ENCODE data around the gene PACSIN2.

The PACSIN2 gene

GRCh38 chr22:42909363-42910058 lies 105.4 kb downstream of the PACSIN2 start:
- Histone ChIP-seq H2BK5ac (ENCODE audit: low read depth, low read length, poor library complexity, severe bottlenecking) (no peak overlapping the region), H3K4ac (ENCODE audit: low read depth in 1 of 2, low read length in 2 of 2) (no peak overlapping the region), H3K4me1 (ENCODE audit: control insufficient read depth, insufficient read depth, low read depth, low read length) (peaks cover 17% of the 10 kb centered on the region), H3K27me3 (ENCODE audit: control insufficient read depth in 1 of 2, insufficient read depth in 1 of 2, low read length in 2 of 2) (no peaks in the 10 kb centered on the region), H3K23ac (ENCODE audit: low read length in 2 of 2) (no peak overlapping the region), H3K9me3 (ENCODE audit: control insufficient read depth, low read length) (no peaks in the 10 kb centered on the region), H3K27ac (ENCODE audit: low read length, poor library complexity, severe bottlenecking) (no peak overlapping the region), H3K14ac (ENCODE audit: low read length in 2 of 2) (no peak overlapping the region), H3K18ac (ENCODE audit: low read depth in 1 of 2, low read length in 2 of 2) (no peak overlapping the region), H2AFZ (ENCODE audit: low read depth, low read length) (no peak overlapping the region), H4K8ac (ENCODE audit: low read length) (no peak overlapping the region), H3K4me3 (ENCODE audit: insufficient read depth in 1 of 2, low read depth in 1 of 2, low read length in 2 of 2) (no peak overlapping the region), H2BK12ac (ENCODE audit: low read length in 2 of 2) (no peak overlapping the region), H3K79me1 (replicated peaks; ENCODE audit: low read length, poor library complexity, severe bottlenecking) (peaks cover 59% of the 10 kb centered on the region), H3K36me3 (ENCODE audit: control insufficient read depth in 1 of 2, insufficient read depth in 2 of 2, low read depth in 1 of 2, low read length in 2 of 2) (peaks cover 24 to 40% of the 10 kb centered on the region in 2 experiments), H3K9ac (ENCODE audit: low read length) (no peak overlapping the region), H2BK15ac (ENCODE audit: low read depth, poor library complexity, severe bottlenecking) (no peak overlapping the region), H3K4me2 (ENCODE audit: low read length, poor library complexity, severe bottlenecking) (no peak overlapping the region), H2AK5ac (ENCODE audit: low read length, severe bottlenecking) (no peak overlapping the region), H4K91ac (ENCODE audit: low read length) (no peak overlapping the region), H2BK120ac (ENCODE audit: low read depth, low read length) (no peak overlapping the region)
- no peak for DNase-seq
- WGBS = 98% methylated on average over 14 of the region's 14 CpGs

GRCh38 chr22:42908374-42908746 lies 106.6 kb downstream of the PACSIN2 start:
- Histone ChIP-seq H3K14ac (ENCODE audit: low read length in 2 of 2) (no peak overlapping the region), H2AK5ac (ENCODE audit: low read length, severe bottlenecking) (no peak overlapping the region), H2BK120ac (ENCODE audit: low read depth, low read length) (no peak overlapping the region), H4K8ac (ENCODE audit: low read length) (no peak overlapping the region), H3K27me3 (ENCODE audit: control insufficient read depth in 1 of 2, insufficient read depth in 1 of 2, low read length in 2 of 2) (no peaks in the 10 kb centered on the region), H4K91ac (ENCODE audit: low read length) (no peak overlapping the region), H3K23ac (ENCODE audit: low read length in 2 of 2) (no peak overlapping the region), H3K4me2 (ENCODE audit: low read length, poor library complexity, severe bottlenecking) (no peak overlapping the region), H3K27ac (ENCODE audit: low read length, poor library complexity, severe bottlenecking) (no peak overlapping the region), H3K4ac (ENCODE audit: low read depth in 1 of 2, low read length in 2 of 2) (no peak overlapping the region), H3K4me3 (ENCODE audit: insufficient read depth in 1 of 2, low read depth in 1 of 2, low read length in 2 of 2) (no peak overlapping the region), H2BK5ac (ENCODE audit: low read depth, low read length, poor library complexity, severe bottlenecking) (no peak overlapping the region), H3K9me3 (ENCODE audit: control insufficient read depth, low read length) (no peaks in the 10 kb centered on the region), H3K4me1 (ENCODE audit: control insufficient read depth, insufficient read depth, low read depth, low read length) (peaks cover 22% of the 10 kb centered on the region), H3K36me3 (ENCODE audit: control insufficient read depth in 1 of 2, insufficient read depth in 2 of 2, low read depth in 1 of 2, low read length in 2 of 2) (peaks cover 24 to 40% of the 10 kb centered on the region in 2 experiments), H2AFZ (ENCODE audit: low read depth, low read length) (no peak overlapping the region), H2BK15ac (ENCODE audit: low read depth, poor library complexity, severe bottlenecking) (no peak overlapping the region), H3K18ac (ENCODE audit: low read depth in 1 of 2, low read length in 2 of 2) (no peak overlapping the region), H3K9ac (ENCODE audit: low read length) (no peak overlapping the region), H3K79me1 (replicated peaks; ENCODE audit: low read length, poor library complexity, severe bottlenecking) (peaks cover 60% of the 10 kb centered on the region), H2BK12ac (ENCODE audit: low read length in 2 of 2) (no peak overlapping the region)
- no peak for DNase-seq
- 96% methylated on average over 6 of the region's 6 CpGs for WGBS

- Histone ChIP-seq H3K36me3 (ENCODE audit: control insufficient read depth in 1 of 2, insufficient read depth in 2 of 2, low read depth in 1 of 2, low read length in 2 of 2) (peaks cover 24 to 40% of the 10 kb centered on the region in 2 experiments), H3K27me3 (ENCODE audit: control insufficient read depth in 1 of 2, insufficient read depth in 1 of 2, low read length in 2 of 2) (no peaks in the 10 kb centered on the region), H4K91ac (ENCODE audit: low read length) (no peak overlapping the region), H3K18ac (ENCODE audit: low read depth in 1 of 2, low read length in 2 of 2) (no peak overlapping the region), H2BK5ac (ENCODE audit: low read depth, low read length, poor library complexity, severe bottlenecking) (no peak overlapping the region), H3K23ac (ENCODE audit: low read length in 2 of 2) (no peak overlapping the region), H2BK12ac (ENCODE audit: low read length in 2 of 2) (no peak overlapping the region), H3K4me1 (ENCODE audit: control insufficient read depth, insufficient read depth, low read depth, low read length) (peaks cover 24% of the 10 kb centered on the region), H3K9me3 (ENCODE audit: control insufficient read depth, low read length) (no peaks in the 10 kb centered on the region), H3K4me3 (ENCODE audit: insufficient read depth in 1 of 2, low read depth in 1 of 2, low read length in 2 of 2) (no peak overlapping the region), H4K8ac (ENCODE audit: low read length) (no peak overlapping the region), H3K27ac (ENCODE audit: low read length, poor library complexity, severe bottlenecking) (no peak overlapping the region), H2BK15ac (ENCODE audit: low read depth, poor library complexity, severe bottlenecking) (no peak overlapping the region), H3K9ac (ENCODE audit: low read length) (no peak overlapping the region), H2AFZ (ENCODE audit: low read depth, low read length) (no peak overlapping the region), H3K79me1 (replicated peaks; ENCODE audit: low read length, poor library complexity, severe bottlenecking) (peaks cover 62% of the 10 kb centered on the region), H3K4me2 (ENCODE audit: low read length, poor library complexity, severe bottlenecking) (no peak overlapping the region), H3K14ac (ENCODE audit: low read length in 2 of 2) (no peak overlapping the region), H3K4ac (ENCODE audit: low read depth in 1 of 2, low read length in 2 of 2) (no peak overlapping the region), H2BK120ac (ENCODE audit: low read depth, low read length) (no peak overlapping the region), H2AK5ac (ENCODE audit: low read length, severe bottlenecking) (no peak overlapping the region)
- no peak for DNase-seq
- 97% methylated on average over 26 of the region's 26 CpGs for WGBS
Observed at GRCh38 chr22:42907404-42908373, 107.3 kb downstream of the PACSIN2 start.
